Right kidney (tissue), 9 donors: ENCODE results near the gene ANKDD1B.
"Not testable (repeated sequence)": the region's sequence is repeated elsewhere in the genome, so short reads cannot be mapped to it uniquely, and the experiment has no call there.

Experiments used
- DNase-seq: peaks from one replicate; pipeline ENCODE4 v3.0.0-alpha.2; 2016
- long read RNA-seq, 8 donors: transcript quantifications; one replicate each; lab custom pipeline, GENCODE V29; 2026

Gene ANKDD1B
- long read RNA-seq, donor 1 = 0 reads
- long read RNA-seq, donor 2 = 0 reads
- long read RNA-seq, donor 3 = 0 reads
- long read RNA-seq, donor 4 = 0 reads
- long read RNA-seq, donor 5 = 0 reads
- long read RNA-seq, donor 6 = 0 reads
- long read RNA-seq, donor 7 = 0 reads
- long read RNA-seq, donor 8 = 0 reads

DNA sequence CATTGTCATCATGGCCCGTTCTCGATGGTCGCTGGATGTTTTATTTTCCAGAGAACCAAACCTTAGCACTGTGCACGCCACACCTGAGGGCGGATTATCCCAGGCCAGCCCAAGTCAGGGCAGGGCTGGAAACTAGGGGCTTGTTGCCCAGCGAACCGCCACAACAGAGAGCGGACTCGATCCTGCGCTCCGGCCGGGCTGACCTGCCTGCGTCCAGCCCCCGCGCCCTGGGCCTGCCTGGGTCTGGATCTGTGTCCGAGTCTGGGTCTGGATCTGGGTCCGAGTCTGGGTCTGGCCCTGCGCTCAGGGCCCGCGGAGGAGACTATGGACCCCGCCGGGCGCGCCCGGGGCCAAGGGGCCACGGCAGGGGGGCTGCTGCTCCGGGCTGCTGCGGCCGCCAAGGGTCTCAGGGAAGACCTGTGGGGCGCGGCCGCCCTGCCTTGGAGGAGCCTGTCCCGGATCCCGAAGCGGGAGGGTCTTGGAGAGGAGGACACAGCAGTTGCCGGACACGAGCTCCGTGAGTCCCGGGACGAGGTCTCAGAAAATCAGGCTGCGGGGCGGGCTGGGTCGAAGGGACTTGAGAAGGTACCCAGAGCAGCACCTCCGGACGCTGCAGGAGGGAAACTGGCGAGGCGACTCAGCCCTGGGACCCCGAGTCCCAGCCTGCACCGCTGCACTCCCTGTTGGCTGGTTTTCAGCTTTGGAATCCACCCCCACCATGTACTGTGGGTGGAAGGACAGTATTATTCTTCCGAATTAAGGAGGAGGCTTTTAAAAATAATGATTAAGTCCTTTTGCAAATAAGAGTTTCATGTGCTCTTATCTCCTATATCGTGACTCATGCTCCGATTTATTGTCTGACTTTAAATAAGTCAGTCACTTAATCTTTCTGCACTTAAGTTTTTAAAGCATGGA, at the start of gene ANKDD1B:
TSS of gene ANKDD1B (plus strand) at position 143 of the 915 bp plus-strand sequence. CDS start at position 325, 182 bp downstream.
- peak; percentile 83 for DNase-seq

GRCh38 chr5:75565991-75566709, 45.1 kb upstream of the ANKDD1B start:
- not testable (repeated sequence) for DNase-seq

- no peak for DNase-seq
Observed at GRCh38 chr5:75566710-75567309, 44.4 kb upstream of the ANKDD1B start.

DNA sequence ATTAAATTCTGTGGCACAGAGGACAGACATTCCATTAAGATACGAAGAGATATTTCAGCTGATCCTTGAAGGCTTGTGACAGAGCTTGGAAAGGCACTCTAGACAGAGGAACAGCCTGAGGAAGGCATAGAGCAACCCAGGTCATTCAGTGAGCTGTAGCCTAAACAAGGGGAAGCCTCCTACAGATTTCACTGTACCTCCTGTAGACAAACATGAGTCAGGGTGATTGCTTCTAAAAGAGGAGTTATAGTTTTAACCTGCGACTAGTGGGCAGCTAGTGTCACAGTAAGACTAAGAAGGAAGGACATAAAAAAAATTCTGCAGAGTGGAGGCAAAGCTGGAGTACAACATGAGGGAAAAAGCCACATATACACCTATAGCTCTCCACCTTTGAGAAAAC, 43.5 kb upstream of the ANKDD1B start:
- DNase-seq = no peak

GRCh38 chr5:75568202-75568601, 43.1 kb upstream of the ANKDD1B start:
- no peak for DNase-seq

DNA sequence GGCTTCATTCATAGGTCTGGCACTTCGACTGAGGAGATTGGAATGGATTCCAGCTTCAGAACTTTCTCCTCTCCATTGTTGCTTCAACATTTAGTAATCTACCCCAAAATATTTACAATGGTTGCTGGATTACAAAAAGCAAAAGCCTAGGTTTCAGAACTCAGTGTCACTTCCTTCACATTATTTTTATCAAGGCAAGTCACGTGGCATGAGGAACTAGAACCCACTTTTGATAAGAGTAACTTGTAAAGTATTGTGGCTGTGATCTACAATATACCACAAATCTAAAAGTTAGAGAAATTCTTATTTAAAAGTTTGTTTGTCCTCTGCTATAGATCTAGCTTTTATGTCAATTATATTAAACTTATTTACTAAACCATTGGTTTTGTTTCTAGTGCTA, 39.7 kb upstream of the ANKDD1B start:
- DNase-seq = no peak

GRCh38 chr5:75574791-75575190, 36.5 kb upstream of the ANKDD1B start:
- no peak for DNase-seq

- not testable (repeated sequence) for DNase-seq
Observed at GRCh38 chr5:75578280-75578679, 33.0 kb upstream of the ANKDD1B start.

- no peak for DNase-seq
Observed at GRCh38 chr5:75584641-75585040, 26.6 kb upstream of the ANKDD1B start.

DNA sequence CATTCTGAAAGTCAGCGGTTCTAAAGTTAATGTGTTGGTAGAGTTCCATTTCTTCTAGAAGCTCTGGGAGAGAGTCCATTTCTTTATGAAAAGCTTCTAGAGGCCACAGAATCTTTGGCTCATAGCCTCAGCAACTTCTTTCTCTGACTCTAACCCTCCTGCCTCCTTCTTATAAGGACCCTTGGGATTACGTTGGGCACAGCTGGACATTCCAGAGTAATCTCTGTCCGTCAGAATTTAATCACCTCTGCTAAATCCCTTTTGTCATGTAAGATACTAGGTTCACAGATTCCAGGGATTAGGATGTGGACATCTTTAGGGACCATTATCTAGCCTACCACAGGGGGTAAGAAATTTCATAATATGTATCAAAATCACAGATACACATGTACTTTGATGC, 22.6 kb upstream of the ANKDD1B start:
- DNase-seq = no peak

- no peak for DNase-seq
Observed at GRCh38 chr5:75600535-75600934, 10.7 kb upstream of the ANKDD1B start.

- DNase-seq = no peak
Observed at GRCh38 chr5:75601567-75601966, 9.7 kb upstream of the ANKDD1B start.

- DNase-seq = no peak
Observed at GRCh38 chr5:75601996-75602395, 9.3 kb upstream of the ANKDD1B start.

DNA sequence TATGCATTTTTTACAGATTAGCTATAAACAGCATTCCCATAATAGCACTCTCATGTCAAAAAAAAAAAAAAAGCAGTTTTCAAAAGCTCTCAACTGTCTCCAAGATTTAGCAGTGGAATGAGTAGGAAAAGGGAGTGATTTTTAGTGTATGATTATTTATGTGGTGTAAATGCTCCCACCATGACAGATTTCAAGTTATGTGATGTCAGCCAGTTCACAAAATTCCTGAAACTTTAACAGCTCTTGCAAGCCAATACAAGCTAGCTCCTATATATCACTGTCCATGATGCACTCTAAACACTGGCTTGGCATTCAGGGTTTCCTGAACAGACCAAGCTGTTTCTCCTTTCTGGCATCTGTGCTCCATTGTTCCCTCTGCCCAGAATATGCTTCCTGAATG, 7.9 kb upstream of the ANKDD1B start:
- peak; percentile 12 for DNase-seq

GRCh38 chr5:75603821-75604220, 7.4 kb upstream of the ANKDD1B start:
- no peak for DNase-seq

DNA sequence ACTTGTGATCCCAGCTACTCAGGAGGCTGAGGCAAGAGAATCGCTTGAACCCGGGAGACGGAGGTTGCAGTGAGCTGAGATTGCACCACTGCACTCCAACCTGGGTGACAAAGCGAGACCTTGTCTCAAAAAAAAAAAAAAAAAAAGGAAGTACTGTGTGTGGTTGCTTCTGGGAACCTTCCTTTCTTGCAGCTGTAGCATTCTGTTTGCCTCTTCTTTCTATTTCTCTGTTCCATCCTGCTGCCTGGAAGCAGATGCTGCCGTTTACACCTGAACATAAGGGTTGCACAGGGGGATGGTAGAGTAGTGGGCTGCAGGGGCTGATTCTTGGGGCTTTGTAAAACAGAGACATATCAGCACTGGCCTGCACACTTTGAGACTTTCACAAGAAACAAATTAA, 3.9 kb upstream of the ANKDD1B start:
- not testable (repeated sequence) for DNase-seq

- no peak for DNase-seq
Observed at GRCh38 chr5:75608870-75609269, 2.4 kb upstream of the ANKDD1B start.

DNA sequence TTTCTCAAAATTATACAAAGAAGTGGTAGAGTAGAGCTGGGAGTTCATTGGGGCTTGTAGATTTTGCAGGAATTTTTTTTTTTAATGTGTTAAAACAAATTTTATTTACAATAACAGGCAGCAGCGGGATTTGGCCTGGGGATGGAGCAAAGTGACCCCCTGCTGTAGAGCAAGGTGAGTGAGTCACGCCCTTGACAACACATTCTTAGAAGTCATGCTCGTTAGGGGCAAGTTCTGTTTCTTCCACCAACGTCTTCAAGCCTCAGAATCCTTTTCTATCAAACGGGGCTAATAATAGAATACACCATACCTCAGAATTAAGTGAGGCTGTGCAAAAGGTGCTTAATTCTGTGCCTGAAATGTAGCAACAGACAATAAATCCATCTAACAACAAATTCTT, 1.1 kb upstream of the ANKDD1B start:
- no peak for DNase-seq

- DNase-seq = not testable (repeated sequence)
Observed at GRCh38 chr5:75610859-75611310, 368 bp upstream of the ANKDD1B start.

GRCh38 chr5:75612226-75612569, 945 bp downstream of the ANKDD1B start:
- DNase-seq = no peak

DNA sequence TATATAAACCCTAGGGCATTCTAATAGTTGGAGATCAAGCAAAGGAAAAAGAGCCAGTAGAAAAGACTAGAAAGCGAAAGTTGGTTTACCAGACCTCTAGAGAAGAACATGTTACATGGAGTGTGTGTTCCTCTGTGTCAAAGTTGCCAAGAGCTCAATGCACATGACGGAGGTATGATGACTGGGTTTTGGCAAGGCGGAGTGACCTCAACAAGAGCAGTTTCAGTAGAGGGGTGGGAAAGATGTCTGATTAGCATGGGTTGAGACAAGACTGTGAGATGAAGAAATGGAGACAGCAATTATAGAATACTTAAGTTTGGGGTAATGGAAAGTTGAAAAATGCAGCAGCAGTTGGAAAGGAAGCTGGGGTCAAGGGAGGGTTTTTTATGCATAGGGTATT, 1.6 kb downstream of the ANKDD1B start:
- no peak for DNase-seq

DNA sequence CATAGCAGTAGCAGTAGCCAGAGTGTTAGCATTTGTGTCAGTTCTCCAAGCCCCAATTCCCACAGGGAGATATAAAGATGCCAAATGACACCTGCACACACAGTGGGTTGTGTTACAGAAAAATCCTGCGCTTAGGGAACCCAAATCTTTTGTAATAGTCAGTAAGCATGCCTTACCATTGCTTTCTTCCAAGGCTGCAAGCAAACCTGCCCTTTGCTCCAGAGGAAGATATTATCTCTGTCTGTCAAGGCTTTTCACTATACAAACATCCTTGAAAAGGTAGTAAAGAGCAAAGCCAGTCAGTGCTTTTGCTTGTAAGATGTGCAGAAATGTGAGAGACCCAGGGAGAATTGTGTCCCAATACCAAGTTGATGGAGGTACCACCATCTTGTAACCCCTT, 2.9 kb downstream of the ANKDD1B start:
- DNase-seq = no peak

DNA sequence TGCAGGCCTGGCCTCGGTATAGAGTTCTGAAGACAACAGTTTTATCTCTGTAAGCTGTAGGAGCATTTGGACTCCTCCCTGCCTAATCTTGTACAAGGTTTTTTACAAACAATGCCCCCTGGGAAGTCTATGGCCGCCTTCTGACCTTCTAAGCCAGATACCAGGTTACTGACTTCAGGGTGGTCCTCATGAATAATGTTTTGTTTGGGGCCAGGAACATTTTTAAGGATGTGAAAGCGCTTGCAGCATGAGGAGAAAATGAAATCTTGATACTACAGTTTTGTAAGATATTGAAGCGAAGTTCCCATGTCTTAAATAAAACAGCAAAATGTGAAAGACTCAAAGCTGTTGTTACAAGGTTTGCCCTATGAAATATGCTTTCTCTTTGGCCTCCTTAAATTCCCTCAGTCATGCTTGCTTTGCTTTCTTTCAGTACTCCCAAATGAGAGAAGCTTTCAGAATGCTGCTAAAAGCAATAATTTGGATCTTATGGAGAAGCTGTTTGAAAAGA, 5.2 kb downstream of the ANKDD1B start:
- DNase-seq = peak; percentile 14
